GM19240 (cell line): ENCODE measurements around the gene MGMT.

Source experiments
- DNase-seq: peaks from one replicate; pipeline ENCODE4 v3.0.0; 2011; ENCODE audit warnings: low spot score; ENCODE audit not compliant: insufficient read length

Gene MGMT

GRCh38 chr10:129621062-129621461 lies 154.0 kb downstream of the MGMT start:
- DNase-seq, result no peak

- no peak for DNase-seq
These were observed 154.7 kb downstream of the MGMT start for GRCh38 chr10:129621693-129622092.

- DNase-seq, result no peak
These were observed 155.2 kb downstream of the MGMT start for GRCh38 chr10:129622291-129622690.

- DNase-seq, result no peak
These were observed 155.7 kb downstream of the MGMT start for GRCh38 chr10:129622736-129623135.

GRCh38 chr10:129624526-129624925 lies 157.5 kb downstream of the MGMT start:
- DNase-seq, result no peak

GRCh38 chr10:129626309-129626708 lies 159.3 kb downstream of the MGMT start:
- DNase-seq, result no peak

GRCh38 chr10:129626796-129627435 lies 159.9 kb downstream of the MGMT start:
- DNase-seq, result no peak

- DNase-seq, result no peak
These were observed 160.4 kb downstream of the MGMT start for GRCh38 chr10:129627442-129627841.

- DNase-seq, result no peak
These were observed 161.8 kb downstream of the MGMT start for GRCh38 chr10:129628823-129629222.

- no peak for DNase-seq
These were observed 162.9 kb downstream of the MGMT start for GRCh38 chr10:129629911-129630310.

- no peak for DNase-seq
These were observed 164.0 kb downstream of the MGMT start for GRCh38 chr10:129631006-129631405.

- no peak for DNase-seq
These were observed 165.0 kb downstream of the MGMT start for GRCh38 chr10:129631870-129632623.

GRCh38 chr10:129637010-129637409 lies 170.0 kb downstream of the MGMT start:
- no peak for DNase-seq

- no peak for DNase-seq
These were observed 170.8 kb downstream of the MGMT start for GRCh38 chr10:129637846-129638245.

- DNase-seq, result no peak
These were observed 174.3 kb downstream of the MGMT start for GRCh38 chr10:129641351-129641750.

- DNase-seq, result no peak
These were observed 174.9 kb downstream of the MGMT start for GRCh38 chr10:129641982-129642381.

GRCh38 chr10:129642427-129642826 lies 175.4 kb downstream of the MGMT start:
- no peak for DNase-seq

GRCh38 chr10:129643266-129643665 lies 176.2 kb downstream of the MGMT start:
- no peak for DNase-seq

GRCh38 chr10:129645487-129645886 lies 178.4 kb downstream of the MGMT start:
- no peak for DNase-seq

GRCh38 chr10:129646973-129647372 lies 179.9 kb downstream of the MGMT start:
- no peak for DNase-seq

GRCh38 chr10:129647590-129647989 lies 180.5 kb downstream of the MGMT start:
- no peak for DNase-seq

- no peak for DNase-seq
These were observed 181.8 kb downstream of the MGMT start for GRCh38 chr10:129648856-129649255.

- DNase-seq, result no peak
These were observed 185.0 kb downstream of the MGMT start for GRCh38 chr10:129652021-129652420.
